GM13977 (cell line): Measurements from ENCODE around the gene RAD18.

Experiments used
- DNase-seq: peaks from one replicate; pipeline ENCODE4 v3.0.0; 2012; ENCODE audit warnings: low spot score
- CTCF ChIP-seq: IDR thresholded peaks from 2 replicates; pipeline ENCODE4 v1.5.1; 2012; ENCODE audit warnings: mild to moderate bottlenecking, control low read depth; ENCODE audit not compliant: insufficient read depth; ENCODE audit errors: extremely low read depth, missing control alignments
- in situ Hi-C: fragments of 300-500 bp; cut with MboI; formaldehyde crosslinking; loops from one replicate; pipeline ENCODE4 v1.12.0; 2022; ENCODE audit warnings: low sequenced_read_pairs, low pct_unique_long_range_greater_than_20kb, mixed read lengths, inconsistent platforms; ENCODE audit not compliant: unreplicated experiment

Gene RAD18

GRCh38 chr3:8885536-8886316 lies 77.5 kb downstream of the RAD18 start:
- in situ Hi-C loops, result no loop called here
- no peak for TF ChIP-seq CTCF
- DNase-seq, result no peak

- DNase-seq, result no peak
- TF ChIP-seq CTCF, result no peak
- in situ Hi-C loops, result no loop called here
These were observed 78.5 kb downstream of the RAD18 start for GRCh38 chr3:8884630-8885290.

- in situ Hi-C loops, result no loop called here
- no peak for TF ChIP-seq CTCF
- DNase-seq, result no peak
These were observed 80.6 kb downstream of the RAD18 start for GRCh38 chr3:8882642-8883041.

- in situ Hi-C loops, result no loop called here
- DNase-seq, result peak; percentile 14
These were observed 81.1 kb downstream of the RAD18 start for GRCh38 chr3:8882171-8882593.

GRCh38 chr3:8879347-8879944 lies 83.8 kb downstream of the RAD18 start:
- in situ Hi-C loops, result no loop called here
- DNase-seq, result no peak
- TF ChIP-seq CTCF, result no peak

More at GRCh38 chr3:8882171-8882593, 81.1 kb downstream of the RAD18 start:
- TF ChIP-seq CTCF, result no peak

GRCh38 chr3:8875836-8876235 lies 87.4 kb downstream of the RAD18 start:
- no peak for DNase-seq
- in situ Hi-C loops, result no loop called here
- TF ChIP-seq CTCF, result no peak
